Left forelimb (tissue), 1 donor: ENCODE results near the gene ZNF611.
"Not testable (repeated sequence)": the region's sequence is repeated elsewhere in the genome, so short reads cannot be mapped to it uniquely, and the experiment has no call there.

ENCODE experiments used
- DNase-seq: peaks from one replicate; pipeline ENCODE4 v3.0.0-alpha.2; 2018; ENCODE audit warnings: low spot score

ZNF611 gene

DNA sequence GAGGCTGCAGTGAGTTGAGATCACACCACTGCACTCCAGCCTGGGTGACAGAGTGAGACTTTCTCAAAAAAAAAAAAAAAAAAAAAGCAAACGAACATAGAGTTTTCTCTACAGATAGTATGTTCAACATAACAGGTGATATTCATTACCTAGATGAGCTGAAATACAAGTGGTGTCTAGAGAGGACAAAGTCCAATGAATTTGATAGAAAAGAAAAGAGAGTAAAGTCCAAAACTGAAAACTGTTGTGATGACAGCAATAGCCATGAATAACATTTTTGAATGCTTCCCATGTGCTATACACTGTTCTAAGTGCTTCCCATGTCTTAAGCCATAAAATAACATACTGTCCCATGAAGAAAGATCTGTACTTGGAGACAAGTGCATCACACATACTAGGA lies 53.6 kb downstream of the ZNF611 start:
- DNase-seq: not testable (repeated sequence)

DNA sequence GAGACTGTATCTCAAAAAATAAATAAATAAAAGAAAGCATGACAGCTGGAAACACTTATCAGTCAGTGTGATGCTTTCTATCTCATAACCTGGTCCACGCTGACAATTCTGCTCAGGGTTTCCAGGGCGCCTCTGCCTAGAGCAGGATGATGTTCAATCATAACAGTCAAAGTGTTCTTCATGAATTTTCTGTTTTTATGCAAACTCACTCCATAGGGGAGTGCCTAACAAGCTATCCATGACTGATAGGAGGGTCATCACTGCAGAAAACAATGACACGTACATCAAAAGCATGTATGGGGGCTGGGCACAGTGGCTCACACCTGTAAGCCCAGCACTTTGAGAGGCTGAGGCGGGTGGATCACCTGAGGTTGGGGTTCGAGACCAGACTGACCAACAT lies 55.2 kb downstream of the ZNF611 start:
- peak; percentile 8 for DNase-seq

DNA sequence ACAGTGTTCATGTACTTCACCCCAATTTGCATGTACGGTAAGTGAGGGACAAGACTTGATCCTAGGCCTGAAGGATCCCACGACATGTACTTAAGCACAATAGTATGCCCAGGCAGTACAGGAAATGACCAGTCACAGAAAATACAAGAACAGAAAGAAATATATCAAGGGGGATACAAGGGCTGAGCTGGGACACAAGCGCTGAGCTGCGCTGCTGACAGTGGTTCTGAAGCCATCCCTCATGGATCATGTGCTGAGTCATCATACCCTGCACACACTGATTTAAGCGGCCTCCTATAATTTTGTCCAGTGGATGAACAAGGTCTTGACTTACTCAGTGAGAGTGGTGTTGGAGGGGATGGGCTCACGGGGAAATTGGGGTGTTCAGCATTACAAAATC lies 59.6 kb downstream of the ZNF611 start:
- DNase-seq: not testable (repeated sequence)

DNA sequence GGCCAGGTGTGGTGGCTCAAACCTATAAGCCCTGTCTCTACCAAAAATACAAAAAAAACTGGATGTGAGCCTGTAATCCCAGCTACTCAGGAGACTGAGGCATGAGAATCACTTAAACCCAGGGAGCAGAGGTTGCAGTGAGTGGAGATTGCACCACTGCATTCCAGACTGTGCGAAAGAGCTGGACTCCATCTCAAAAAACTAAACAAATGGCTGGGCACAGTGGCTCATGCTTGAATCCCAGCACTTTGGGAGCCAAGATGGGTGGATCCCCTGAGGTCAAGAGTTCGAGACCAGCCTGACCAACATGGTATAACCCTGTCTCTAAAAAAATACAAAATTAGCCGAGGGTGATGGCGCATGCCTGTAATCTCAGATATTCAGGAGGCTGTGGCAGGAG lies 61.8 kb downstream of the ZNF611 start:
- no peak for DNase-seq

DNA sequence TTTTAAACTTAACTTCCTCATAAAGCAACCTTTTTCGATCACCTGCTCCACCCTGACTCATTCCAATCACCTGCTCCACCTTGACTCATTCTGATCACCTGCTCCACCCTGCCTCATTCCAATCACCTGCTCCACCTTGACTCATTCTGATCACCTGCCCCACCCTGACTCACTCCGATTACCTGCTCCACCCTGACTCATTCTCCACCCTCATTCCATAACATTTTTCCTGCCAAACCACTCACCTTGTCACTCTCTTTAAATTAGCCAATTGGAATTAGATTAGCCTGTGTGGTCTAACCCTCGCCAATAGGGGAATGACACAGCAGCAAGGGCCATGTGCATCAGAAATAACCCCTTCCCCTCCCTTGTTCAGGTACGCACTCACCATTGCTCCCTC lies 64.8 kb downstream of the ZNF611 start:
- DNase-seq: no peak

DNA sequence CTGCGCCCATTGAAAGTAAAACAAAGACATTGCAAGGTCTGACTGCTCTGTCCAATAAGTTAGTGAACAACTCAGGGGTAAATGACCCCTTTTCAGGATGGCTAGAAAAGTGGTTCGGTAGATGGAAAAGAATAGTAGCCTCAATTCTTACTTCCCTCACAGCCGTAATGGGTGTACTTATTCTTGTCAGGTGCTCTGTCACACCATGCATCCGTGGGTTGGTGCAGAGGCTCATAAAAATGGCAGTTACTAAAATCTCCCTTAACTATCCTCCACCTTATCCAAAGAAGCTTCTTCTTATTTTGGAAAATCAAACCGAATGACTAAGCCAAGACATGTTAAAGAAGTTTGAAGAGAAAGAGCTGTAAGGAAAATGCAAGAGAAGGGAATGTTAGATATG lies 65.3 kb downstream of the ZNF611 start:
- DNase-seq: no peak

DNA sequence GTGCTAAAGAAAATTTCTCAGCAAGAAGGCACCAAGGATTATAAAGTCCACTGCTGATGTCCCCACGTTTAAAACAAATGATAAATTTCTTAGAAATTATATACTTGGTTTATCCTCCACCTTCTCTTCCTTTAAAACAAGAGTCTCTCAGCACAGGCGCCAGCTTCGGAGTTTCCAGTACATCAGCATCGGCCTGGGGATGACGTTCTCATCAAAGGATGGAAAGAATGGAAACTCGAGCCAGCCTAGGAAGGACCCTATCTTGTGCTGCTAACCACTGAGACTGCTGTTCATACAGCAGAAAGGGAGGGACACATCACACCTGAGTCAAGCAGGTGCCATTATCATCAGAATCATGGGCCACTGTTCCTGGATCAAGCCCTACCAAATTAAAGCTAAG lies 66.9 kb downstream of the ZNF611 start:
- DNase-seq: no peak

DNA sequence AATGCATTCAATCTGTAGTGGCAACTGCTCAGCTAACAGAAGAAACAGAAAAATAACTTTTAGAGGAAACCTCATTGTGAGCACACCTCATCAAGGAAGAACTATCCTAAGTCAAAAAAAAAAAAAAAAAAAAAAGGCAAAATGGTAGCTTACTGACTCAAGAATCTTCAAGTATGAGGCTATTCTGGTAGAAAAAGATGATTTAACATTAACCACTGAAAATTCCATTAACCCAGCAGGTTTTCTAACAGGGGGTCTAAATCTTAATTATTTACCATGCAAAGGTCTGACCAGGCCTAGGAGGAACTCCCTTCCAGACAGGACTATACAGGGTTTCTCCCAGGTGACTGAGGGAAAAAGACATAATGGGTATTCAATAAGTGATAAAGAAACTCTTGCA lies 68.3 kb downstream of the ZNF611 start:
- DNase-seq: no peak

DNA sequence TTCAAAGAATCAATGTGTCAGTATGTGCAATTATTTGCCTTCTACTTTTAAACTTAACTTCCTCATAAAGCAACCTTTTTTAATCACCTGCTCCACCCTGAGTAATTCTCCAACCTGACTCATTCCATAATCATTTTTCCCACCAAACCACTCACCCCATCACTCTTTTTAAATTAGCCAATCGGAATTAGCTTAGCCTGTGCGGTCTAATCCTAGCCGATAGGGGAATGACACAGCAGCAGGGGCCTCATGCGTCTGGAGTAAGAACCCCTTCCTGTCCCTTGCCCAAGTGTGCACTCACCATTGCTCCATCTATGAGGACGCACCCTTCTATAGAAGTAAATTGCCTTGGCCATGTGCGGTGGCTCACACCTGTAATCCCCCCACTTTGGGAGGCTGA lies 69.3 kb downstream of the ZNF611 start:
- no peak for DNase-seq

DNA sequence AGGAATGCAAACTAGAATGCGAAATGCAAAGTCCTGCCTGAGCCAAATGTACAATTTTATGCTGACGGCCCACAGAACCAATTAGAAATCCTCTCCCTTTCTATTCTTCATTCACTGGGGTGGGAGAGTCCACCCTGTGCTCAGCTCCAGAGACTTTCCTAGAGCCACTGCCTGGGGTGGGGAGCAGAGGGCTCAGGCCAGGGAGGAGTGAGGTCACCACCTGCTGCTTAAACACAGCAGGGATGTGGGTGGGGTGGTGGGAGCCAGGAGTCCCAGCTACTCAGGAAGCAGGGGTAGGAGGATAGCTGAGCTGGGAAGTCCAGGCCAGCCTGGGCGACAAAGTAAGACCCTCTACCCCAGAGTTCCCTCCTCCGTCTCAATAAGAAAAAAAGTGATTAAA lies 69.8 kb downstream of the ZNF611 start:
- no peak for DNase-seq

DNA sequence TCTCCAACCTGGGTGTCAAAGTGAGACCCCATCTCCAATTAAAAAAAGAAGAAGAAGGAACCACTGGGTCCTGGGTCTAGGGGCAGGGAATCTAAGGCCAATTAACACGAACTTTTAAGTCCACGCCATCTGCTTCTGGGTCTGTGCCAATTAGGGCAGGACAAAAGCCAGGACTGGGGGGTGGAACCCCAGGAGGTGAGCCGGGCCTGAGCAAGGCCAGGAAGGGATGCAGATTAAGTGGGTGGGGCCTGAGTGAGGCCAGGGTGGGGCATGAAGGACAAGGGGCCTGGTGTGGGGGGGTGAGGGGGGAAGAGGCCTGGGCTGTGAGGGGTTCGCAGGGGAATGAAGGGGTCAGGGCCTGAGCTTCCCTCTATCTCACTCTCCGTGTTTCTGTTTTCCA lies 70.4 kb downstream of the ZNF611 start:
- DNase-seq: no peak

DNA sequence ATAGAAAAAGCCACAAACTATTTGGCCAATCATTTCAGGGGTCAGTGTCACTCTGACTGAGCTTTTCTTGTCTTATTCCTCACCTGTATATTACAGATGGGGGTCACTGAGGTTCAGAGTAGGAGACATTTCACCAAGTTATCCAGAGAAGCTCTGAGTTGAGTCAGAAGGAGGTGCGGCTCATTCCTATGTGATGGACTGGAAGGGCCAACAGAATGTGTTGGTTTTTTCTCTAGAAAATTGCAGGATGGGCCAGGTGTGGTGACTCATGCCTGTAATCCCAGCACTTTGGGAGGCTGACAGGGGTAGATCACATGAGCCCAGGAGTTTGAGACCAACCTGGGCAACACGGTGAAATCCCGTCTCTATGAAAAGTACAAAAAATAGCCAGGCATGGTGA lies 72.2 kb downstream of the ZNF611 start:
- no peak for DNase-seq

DNA sequence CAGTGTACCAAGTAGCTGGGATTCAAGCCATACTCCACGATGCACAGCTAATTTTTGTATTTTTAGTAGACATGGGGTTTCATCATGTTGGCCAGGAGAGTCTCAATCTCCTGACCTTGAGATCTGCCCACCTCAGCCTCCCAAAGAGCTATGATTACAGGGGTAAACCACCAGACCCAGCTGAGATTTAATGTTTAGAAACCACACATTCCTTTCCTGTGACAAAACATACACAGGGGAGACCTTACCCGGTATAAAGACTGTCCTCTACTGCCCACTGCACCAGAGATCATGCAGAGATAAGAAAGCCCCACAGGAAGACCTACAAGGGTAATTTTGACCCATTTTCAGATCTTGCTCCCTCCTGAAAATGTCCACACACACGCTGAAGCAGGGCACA lies 73.9 kb downstream of the ZNF611 start:
- DNase-seq: no peak

DNA sequence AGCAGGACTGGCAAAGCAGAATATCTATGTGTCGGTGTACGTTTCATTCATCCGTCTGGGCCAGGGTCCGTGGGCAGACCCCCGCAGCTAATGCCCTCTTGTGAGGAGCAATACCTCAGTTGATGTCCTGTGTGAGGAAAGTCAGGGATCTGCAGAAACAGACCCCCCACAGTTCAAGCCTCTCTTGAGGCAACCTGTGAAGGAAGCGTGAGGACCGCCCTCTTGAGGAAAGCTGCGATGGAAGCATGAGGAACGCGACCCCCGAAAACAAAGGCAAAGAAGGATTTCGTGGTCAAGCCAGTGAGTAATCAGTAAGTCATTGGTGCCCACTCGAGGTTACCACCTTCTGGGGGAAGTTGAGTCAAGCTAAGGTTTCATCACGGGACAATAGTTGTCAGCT lies 75.8 kb downstream of the ZNF611 start:
- DNase-seq: peak; percentile 22

DNA sequence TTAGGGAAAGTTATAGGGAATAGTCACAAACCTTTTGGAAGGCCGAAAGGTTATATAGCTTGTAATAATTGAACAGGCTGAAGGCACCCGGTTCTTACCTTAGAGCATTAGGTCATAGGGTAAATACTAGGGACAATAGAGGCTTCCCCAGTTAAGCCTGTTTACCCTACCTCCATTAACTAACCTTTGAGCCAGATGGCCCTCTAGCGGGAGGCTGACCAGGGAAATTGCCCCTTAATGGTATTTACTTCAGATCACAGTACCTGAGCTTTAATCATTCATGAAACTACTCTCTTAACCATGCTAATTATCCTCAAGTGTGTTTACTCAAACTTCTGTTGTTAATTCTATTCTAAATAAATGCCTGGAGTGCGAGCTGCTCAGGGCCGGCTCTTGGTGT lies 76.2 kb downstream of the ZNF611 start:
- peak; percentile 17 for DNase-seq

DNA sequence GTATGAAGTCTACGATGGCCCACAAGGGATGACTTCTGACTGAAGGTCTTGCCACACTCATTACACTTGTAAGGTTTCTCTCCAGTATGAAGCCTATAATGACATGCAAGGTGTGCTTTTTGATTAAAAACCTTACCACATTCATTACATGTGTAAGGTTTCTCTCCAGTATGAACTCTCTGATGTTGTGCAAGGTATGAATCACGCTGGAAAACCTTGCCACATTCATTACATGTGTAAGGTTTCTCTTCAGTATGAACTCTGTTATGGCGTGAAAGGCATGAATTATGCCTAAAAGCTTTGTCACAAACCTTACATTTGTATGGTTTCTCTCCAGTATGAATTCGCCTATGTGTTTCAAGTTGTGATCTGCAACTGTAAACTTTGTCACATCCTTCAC lies 81.7 kb downstream of the ZNF611 start:
- DNase-seq: no peak
